Amniotic stem cell (primary cell): Measurements from ENCODE around the gene SRC.

Experiments
- DNase-seq: peaks from one replicate; lab custom pipeline; 2025; lab: John Stamatoyannopoulos, UW

The SRC gene

GRCh38 chr20:37413379-37413778, 67.4 kb downstream of the SRC start:
- no peak for DNase-seq

GRCh38 chr20:37414224-37415035, 68.5 kb downstream of the SRC start:
- no peak for DNase-seq

- DNase-seq, result no peak
Measured at GRCh38 chr20:37415118-37416085, 69.5 kb downstream of the SRC start.

- DNase-seq, result no peak
Measured at GRCh38 chr20:37416100-37416847, 70.3 kb downstream of the SRC start.

- DNase-seq, result no peak
Measured at GRCh38 chr20:37416848-37417616, 71.1 kb downstream of the SRC start.

DNA sequence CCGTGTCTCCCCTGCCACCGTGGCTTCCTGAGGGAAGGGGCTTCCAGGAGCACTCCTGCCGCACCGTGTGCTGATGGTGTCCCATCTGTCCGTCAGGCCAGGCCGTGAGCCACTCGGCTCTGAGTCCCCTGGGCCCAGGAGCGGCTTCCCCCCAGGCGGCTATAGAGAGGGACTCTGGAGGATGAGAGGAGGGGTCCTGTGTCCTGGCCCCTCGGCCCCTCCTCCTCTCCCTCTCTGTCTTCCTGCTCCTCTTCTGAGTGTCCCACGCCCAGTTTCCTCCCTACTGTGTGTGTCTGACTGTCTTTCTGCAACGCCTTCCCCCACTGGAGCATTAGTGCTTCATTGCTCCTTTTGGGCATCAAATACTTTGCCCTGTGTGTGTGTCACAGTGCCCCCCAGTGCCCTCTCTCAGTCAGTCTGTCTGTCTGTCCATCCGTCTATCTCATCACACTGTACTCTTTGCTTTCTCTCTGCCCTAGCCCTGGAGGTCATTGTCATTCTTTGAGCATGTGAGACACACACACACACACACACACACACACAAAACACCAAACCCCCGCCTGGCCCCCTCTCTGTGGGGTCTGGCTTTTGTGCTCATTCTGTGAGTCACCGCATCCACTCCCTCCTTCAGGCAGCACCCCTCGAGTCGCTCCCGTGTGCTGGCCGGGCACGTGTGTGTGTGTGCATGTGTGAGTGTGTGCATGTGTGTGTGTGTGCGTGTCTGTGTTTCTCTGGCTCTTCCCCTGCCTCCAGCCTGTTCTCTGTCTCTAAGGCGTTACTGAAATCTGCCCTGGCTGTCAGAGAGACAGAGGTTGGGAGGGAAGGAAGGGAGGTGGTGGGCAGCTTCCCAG, 71.9 kb downstream of the SRC start:
- no peak for DNase-seq

GRCh38 chr20:37418591-37419109, 72.7 kb downstream of the SRC start:
- no peak for DNase-seq

DNA sequence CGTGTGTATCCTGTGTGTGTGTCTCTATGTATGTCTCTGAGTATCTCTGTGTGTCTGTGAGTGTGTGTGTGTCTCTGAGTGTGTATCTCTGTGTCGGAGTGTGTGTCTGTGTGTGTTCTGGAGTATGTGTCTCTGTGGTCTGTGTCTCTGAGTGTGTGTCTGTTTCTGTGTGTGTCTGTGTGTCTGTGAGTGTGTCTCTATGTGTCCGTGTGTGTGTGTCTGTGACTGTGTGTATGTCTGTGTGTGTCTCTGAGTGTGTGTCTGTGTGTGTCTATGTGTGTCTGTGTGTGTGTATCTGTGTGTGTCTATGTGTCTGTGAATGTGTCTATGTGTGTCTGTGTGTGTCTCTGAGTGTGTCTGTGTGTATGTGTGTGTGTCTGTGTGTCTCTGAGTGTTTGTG, 73.4 kb downstream of the SRC start:
- no peak for DNase-seq

DNA sequence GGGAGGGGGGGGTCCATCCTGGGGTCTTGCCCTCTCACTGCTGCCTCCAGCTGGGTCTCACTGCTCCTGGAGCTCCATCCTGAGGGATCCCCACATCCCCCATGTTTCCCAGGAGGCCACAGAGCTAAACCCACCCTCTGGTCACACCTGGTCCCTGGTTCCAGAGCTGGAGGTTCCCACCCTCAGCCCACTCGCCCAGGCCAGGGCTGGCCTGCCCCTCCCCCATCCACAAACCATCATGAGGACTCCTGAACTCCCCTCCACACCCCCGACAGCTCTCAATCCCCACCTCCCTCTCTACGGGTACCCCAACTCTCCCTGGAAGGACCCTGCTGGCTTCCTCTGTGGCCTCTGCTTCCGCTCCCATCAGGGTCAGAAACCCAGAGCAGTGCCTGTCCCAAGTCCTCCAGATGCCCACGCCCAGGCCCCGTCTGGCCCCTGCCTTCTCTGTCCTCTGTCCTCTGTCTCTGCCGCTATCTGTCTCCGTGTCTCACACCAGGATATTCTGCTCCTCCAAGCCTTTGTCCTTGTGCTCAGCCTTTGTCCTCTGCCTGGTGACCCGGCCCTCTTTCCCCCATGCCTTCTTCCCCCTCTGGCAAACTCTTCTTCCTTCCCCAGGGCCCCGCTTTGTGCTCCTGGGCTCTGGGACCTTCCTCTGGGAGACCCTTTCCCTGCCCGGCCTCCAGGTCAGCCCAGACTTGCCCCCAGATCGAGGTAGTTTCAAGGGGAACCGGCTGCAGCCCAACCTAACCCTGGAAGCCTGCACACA, 74.0 kb downstream of the SRC start:
- no peak for DNase-seq

DNA sequence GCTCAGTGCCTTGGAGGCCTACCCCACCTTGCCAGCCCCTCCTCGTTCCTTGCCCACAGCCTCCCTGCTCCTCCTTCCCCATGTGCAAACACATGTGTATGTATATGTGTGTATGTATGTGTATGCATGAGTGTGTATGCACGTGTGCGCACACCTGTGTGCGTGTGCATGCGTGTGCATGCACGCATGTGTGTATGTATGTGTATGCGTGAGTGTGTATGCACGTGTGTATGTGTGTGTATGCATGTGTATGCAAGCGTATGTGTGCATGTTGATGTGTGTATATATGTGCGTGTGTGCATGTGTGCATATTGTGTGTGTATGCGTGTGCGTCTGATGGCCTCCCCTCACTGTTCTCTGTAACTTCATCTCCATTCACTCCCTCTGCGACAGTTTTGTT, 74.7 kb downstream of the SRC start:
- DNase-seq, result no peak

DNA sequence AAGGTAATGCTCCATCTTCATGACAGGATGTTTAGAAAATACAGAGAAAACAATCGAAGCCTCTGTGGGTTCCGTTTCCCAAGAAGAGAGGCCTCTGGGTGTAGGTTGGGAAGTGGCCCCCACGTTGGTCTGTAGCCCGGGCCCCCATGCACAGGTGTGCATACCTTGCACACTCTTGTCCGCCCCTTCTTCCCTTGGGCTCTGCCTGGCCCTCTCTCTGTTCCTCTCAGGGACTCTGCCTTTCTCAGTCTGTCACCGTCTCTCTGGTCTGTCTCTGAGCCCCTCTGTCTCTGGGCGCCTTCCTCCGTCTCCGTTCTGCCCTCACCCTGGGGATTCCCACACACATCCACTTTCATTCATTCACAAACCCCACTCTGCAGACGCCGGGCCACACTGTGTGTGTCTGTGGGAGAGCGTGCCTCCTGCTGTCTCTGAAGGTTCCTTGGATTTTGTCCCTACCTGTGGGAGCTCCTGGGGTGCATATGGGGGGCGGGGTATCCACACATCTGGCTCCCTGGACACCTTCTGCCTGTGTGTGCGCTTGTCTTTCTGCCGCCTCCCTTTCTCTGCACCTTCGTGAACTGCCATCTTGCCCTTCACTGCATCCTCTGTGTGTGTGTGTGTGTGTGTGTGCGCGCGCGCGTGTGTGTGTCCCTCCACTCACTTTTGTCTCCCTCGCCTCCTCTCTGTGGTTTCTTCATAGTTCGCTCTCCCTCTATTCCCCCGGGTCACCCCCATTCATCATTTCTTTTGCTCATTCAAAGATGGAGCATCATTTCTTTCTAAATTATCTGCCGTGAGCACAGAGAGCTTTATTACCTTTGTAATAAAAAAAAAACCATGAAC, 75.3 kb downstream of the SRC start:
- no peak for DNase-seq

DNA sequence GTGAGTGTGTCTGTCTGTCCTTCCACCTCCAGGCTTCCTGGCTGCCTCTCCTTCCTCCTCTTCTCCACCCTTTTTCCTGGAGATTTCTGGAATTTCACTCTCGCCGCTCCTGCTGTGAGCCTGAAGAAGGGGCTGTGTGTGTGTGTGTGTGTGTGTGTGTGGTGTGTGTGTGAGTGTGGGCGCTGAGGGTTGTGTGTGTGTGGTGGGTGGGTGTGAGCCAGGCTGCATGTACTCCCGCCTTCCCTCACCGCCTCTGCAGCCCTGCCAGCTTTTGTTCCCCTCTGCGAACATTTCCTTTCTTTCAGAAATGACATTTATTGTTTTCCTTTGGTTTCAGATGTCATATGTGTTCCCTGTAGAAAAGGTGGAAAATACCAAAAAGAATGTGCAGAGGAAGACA, 76.0 kb downstream of the SRC start:
- no peak for DNase-seq

GRCh38 chr20:37422791-37423286, 76.9 kb downstream of the SRC start:
- no peak for DNase-seq

DNA sequence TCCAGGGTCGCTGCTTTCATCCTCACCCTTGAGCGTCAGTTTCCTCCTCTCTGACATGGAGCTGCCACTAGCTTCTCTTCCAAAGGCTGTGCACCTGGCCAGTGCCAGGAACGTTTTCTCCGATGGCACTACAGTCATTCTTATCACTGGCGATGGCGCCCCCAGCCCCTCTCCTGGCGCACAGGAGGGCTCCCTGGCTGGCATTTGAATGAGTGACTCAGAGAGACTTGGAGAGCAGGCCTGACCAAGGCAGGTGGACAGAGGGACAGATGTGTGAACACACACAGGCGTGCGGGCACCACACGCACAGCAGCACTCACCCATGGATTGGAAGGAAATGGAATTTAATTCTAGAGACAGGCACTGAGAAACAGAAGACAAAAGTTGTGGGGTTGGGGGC, 77.6 kb downstream of the SRC start:
- no peak for DNase-seq

DNA sequence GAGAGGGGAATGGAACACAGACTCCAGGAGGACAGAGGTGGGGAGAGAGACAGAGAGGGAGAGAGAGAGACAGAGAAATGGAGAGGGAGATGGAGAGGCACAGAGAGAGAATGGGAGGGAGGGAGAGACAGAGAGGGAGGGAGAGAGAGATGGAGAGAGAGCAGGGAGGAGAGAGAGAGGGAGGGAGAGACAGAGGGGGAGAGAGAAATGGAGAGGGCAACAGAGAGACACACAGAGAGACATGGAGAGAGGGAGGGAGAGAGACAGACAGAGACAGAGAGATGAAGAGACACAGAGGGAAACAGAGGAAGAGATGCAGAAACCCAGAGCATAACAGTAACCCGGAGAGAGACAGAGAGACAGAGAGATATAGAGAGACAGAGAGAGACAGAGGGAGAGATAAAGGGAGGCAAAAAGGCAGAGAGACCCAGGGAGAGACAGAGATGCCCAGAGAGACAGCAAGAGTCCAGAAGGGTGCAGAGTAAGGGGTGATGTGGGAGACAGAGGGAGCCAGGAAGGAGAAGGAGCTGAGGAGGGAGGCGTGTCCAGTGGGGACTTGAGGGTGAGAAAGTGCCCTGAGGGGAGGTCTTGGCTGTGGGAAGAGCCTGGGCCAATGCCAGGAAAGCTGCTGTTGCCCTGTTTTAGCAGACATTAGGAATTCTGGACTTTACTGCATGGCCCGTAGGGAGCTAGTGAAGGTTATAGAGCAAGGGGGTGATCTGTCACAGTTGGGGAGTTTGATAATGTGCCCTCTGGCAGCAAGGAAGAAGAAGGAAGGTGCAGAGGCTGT, 78.3 kb downstream of the SRC start:
- DNase-seq, result no peak

- no peak for DNase-seq
Measured at GRCh38 chr20:37425103-37425625, 79.2 kb downstream of the SRC start.

DNA sequence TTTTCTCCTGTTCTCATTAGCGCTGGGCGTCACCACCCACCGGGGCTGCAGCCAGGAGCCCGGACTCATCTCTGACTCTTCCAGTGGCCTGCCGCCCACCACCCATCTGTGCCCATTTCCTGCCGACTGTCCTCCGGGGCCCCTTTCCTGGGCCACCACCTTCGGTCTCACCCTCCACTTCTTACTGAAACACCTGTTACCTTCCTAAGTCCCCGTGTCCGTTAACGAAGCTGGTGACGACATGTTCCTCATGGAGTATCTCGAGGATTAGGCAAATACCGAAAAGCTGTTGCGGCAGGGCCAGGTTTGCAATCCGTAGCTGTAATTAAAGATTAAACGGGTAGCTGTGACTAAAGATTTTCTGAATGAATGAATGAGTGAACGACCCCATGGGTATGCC, 80.2 kb downstream of the SRC start:
- no peak for DNase-seq
